T47D (cell line): ENCODE measurements around the gene UGP2.

ENCODE experiments used
- DNase-seq, 2 experiments: peaks; one replicate each; pipeline versions ENCODE4 v3.0.0 to v3.0.0-alpha.2; 2011 to 2012; ENCODE audit warnings: low read depth in 1 of 2, low spot score in 1 of 2
- JUND ChIP-seq: IDR thresholded peaks from 2 replicates; pipeline ENCODE4 v1.6.1; 2012; ENCODE audit warnings: low read depth
- in situ Hi-C: cut with HindIII; loops from 2 replicates; pipeline ENCODE4 v1.10.0; 2016; ENCODE audit warnings: low sequenced_read_pairs, low pct_unique_long_range_greater_than_20kb

UGP2 gene

GRCh38 chr2:63858291-63858690 is 16.6 kb downstream of the UGP2 start:
- no peak for DNase-seq
- no peak for TF ChIP-seq JUND
- in situ Hi-C loops, result no loop called here

- in situ Hi-C loops, result no loop called here
- no peak for TF ChIP-seq JUND
- DNase-seq, result peak in 1 of 2 experiments; percentile 64
Measured at GRCh38 chr2:63861220-63861822, 19.6 kb downstream of the UGP2 start.

GRCh38 chr2:63862806-63863205 is 21.1 kb downstream of the UGP2 start:
- in situ Hi-C loops, result no loop called here
- DNase-seq, result no peak

GRCh38 chr2:63863707-63864106 is 22.0 kb downstream of the UGP2 start:
- DNase-seq, result no peak
- in situ Hi-C loops, result no loop called here
- TF ChIP-seq JUND, result no peak

More at GRCh38 chr2:63862806-63863205, 21.1 kb downstream of the UGP2 start:
- TF ChIP-seq JUND, result no peak

GRCh38 chr2:63865159-63865799 is 23.6 kb downstream of the UGP2 start:
- DNase-seq, result no peak
- no peak for TF ChIP-seq JUND
- in situ Hi-C loops, result no loop called here

- no peak for DNase-seq
- in situ Hi-C loops, result no loop called here
- TF ChIP-seq JUND, result no peak
Measured at GRCh38 chr2:63866009-63866709, 24.5 kb downstream of the UGP2 start.

- in situ Hi-C loops, result no loop called here
- no peak for TF ChIP-seq JUND
- no peak for DNase-seq
Measured at GRCh38 chr2:63870679-63871078, 29.0 kb downstream of the UGP2 start.

- no peak for TF ChIP-seq JUND
- no peak for DNase-seq
- in situ Hi-C loops, result no loop called here
Measured at GRCh38 chr2:63871864-63872263, 30.2 kb downstream of the UGP2 start.

- no peak for DNase-seq
- TF ChIP-seq JUND, result no peak
- in situ Hi-C loops, result no loop called here
Measured at GRCh38 chr2:63872571-63873328, 31.1 kb downstream of the UGP2 start.

- in situ Hi-C loops, result no loop called here
- no peak for DNase-seq
- TF ChIP-seq JUND, result no peak
Measured at GRCh38 chr2:63874204-63875130, 32.8 kb downstream of the UGP2 start.

GRCh38 chr2:63875131-63875527 is 33.4 kb downstream of the UGP2 start:
- in situ Hi-C loops, result no loop called here
- no peak for TF ChIP-seq JUND
- DNase-seq, result peak; percentile 23 to 29
